Esophagus squamous epithelium (tissue), 4 donors: ENCODE measurements around the gene ZNF232.

Experiments
- POLR2A ChIP-seq, 4 donors: fragments of 450-650 bp; IDR thresholded peaks; one replicate each; pipeline ENCODE4 v1.6.1; 2017; ENCODE audit warnings: antibody characterized with exemption in 4 of 4, mild to moderate bottlenecking in 4 of 4, moderate library complexity in 3 of 4
- TF ChIP-seq, protein P1 (sequence below), 6 experiments: fragments of 450-650 bp in 4 of 6; fragments of 200-600 bp in 2 of 6; sonication (generic) in 2 of 6; IDR thresholded peaks; one replicate each; pipeline ENCODE4 v1.5.1; 2016 to 2019; ENCODE audit warnings: antibody characterized with exemption in 6 of 6, mild to moderate bottlenecking in 4 of 6, moderate library complexity in 4 of 6

DNA sequence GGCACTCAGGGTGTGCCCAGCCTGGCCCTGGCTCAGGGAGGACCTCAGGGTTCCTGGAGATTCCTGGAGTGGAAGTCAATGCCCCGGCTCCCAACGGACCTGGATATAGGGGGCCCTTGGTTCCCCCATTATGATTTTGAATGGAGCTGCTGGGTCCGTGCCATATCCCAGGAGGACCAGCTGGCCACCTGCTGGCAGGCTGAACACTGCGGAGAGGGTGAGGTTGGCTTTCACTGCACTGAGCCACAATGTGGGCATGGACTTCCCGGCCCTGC is 27.7 kb upstream of the ZNF232 start:
- no peak for TF ChIP-seq POLR2A (IDR thresholded peaks at IDR 0.05)
- TF ChIP-seq, protein P1, sequence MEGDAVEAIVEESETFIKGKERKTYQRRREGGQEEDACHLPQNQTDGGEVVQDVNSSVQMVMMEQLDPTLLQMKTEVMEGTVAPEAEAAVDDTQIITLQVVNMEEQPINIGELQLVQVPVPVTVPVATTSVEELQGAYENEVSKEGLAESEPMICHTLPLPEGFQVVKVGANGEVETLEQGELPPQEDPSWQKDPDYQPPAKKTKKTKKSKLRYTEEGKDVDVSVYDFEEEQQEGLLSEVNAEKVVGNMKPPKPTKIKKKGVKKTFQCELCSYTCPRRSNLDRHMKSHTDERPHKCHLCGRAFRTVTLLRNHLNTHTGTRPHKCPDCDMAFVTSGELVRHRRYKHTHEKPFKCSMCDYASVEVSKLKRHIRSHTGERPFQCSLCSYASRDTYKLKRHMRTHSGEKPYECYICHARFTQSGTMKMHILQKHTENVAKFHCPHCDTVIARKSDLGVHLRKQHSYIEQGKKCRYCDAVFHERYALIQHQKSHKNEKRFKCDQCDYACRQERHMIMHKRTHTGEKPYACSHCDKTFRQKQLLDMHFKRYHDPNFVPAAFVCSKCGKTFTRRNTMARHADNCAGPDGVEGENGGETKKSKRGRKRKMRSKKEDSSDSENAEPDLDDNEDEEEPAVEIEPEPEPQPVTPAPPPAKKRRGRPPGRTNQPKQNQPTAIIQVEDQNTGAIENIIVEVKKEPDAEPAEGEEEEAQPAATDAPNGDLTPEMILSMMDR (IDR thresholded peaks at IDR 0.05): no peak
